Measurements from ENCODE around the gene KRT16.

DNA sequence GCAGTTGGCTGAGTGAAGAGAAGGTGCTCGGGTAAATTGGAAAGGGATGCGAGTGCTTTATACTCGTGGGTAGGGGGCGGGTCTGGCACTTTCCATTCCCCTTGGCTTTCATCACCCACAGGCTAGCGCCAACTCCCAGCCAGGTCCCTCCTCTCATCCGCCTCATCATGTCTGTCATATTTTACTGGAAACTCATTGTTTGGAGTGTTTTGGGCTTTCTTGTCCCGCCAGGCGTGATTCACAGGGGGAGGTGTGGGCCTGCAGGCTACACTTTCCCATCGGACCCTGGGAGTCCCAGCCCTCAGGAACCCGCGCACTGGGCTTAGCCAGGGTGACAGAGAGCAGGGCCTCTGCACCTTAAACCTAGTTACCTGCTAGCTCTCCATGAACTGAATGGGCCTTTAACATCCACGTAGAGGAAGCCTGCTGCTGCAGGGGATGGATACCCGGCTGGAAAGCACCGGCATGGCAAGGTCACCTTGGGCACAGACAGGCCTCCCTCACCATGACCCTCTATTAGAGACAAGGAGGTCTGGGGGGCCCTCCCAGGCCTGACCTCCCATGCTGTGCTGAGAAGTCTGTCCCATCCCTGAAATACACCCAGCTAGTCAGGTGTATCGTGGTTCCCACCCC, 25.6 kb downstream of the KRT16 start, which contains the start of gene KRT14:
- no peak for TF ChIP-seq CTCF (IDR thresholded peaks at IDR 0.05)
- no peak for TF ChIP-seq POLR2AphosphoS5 (IDR thresholded peaks at IDR 0.05)
- TF ChIP-seq POLR2A (IDR thresholded peaks at IDR 0.05) = no peak

Data from stomach (tissue), 4 donors.